Activated naive CD8-positive, alpha-beta T cell treated with anti-CD3 and anti-CD28 coated beads, Interleukin-2, amount 50 U/mL, for 24 hours (primary cell): ENCODE measurements around the gene SRRM3.
"Not testable (repeated sequence)": the region's sequence is repeated elsewhere in the genome, so short reads cannot be mapped to it uniquely, and the experiment has no call there.

Experiments used
- ATAC-seq: fragments of 150-1000 bp; cut with Tn5 transposase; one replicate; pipeline ENCODE4 v1.10.0; 2021
- DNase-seq: peaks from one replicate; pipeline ENCODE4 v3.0.0; 2021
- H3K27ac Mint-ChIP-seq: one replicate; pipeline ENCODE4 v1.8.0; 2021; ENCODE audit warnings: mild to moderate bottlenecking, mixed read lengths
- H3K27me3 Mint-ChIP-seq: one replicate; pipeline ENCODE4 v1.8.0; 2021; ENCODE audit warnings: mixed read lengths
- H3K36me3 Mint-ChIP-seq: one replicate; pipeline ENCODE4 v1.8.0; 2021; ENCODE audit warnings: low read depth, mixed read lengths
- H3K4me1 Mint-ChIP-seq: one replicate; pipeline ENCODE4 v1.8.0; 2021; ENCODE audit warnings: mixed read lengths
- H3K4me3 Mint-ChIP-seq: one replicate; pipeline ENCODE4 v1.8.0; 2021; ENCODE audit warnings: mild to moderate bottlenecking, moderate library complexity, mixed read lengths
- H3K9me3 Mint-ChIP-seq: one replicate; pipeline ENCODE4 v1.8.0; 2021; ENCODE audit warnings: mixed read lengths

The SRRM3 gene

DNA sequence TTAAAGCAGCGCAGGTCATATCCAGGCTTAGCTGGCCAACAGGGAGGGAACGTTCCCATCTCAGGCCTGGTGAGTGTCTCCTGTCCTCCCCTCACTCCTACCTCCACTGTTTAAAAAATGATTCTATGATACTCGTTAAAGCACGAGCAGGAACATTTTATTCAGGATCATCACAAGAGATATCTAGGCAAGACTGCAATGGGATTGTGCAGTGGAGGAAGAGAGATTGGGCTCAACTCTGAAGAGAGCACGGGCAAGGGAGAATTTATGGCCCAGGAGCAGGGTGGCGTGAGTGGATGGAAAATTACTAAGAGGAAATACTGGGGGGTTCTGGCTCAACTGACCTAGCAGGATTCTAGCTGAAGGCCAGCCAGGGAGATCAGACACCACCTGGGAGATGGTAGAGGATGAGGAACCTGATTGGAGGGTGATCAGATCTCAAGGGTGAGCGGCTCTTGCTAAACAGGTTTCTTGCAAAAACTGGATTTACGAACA is 91.8 kb downstream of the SRRM3 start:
- no peaks in the 10 kb centered on the region for H3K9me3 Mint-ChIP-seq
- no peak overlapping the region for H3K4me3 Mint-ChIP-seq
- no peak for DNase-seq

DNA sequence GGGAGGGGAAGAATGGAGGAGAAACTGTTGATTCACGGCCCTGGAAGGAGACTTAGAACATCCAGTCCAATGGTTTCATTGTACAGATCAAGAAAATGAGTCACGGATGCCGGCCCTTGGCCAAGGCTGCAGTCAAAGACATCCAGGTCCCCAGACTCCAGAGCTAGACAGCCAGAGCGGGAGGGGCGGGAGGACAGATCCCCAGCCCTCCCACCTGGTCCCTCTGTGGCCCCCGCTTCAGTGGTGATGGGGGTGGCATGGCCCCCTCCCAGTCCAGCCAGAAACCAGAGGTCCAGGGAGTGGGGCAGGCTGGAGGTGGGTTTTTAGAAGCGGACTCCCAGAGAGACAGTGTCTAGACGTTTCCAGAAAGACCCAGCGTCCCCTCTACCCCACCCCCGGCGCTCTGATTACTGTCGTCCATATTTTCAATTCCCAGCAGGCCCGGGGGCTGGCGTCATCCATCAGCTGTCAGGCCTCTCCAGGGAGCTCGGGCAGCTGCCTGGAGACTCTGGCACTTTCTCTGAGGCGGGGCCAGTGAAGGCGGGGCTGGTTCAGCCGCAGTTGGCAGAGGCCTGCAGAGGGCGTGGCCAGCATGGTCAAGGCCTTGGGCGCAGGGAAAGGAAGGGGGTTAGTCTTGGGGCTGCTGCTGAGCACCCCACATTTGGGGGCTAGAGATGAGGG is 92.8 kb downstream of the SRRM3 start:
- Mint-ChIP-seq H3K27me3 (no peaks in the 10 kb centered on the region), H3K36me3 (no peaks in the 10 kb centered on the region), H3K4me3 (no peak overlapping the region), H3K4me1 (peaks cover 14% of the 10 kb centered on the region), H3K27ac (no peak overlapping the region), H3K9me3 (no peaks in the 10 kb centered on the region)
- DNase-seq (no peak), ATAC-seq (no peak)

More for the DNA sequence above, 91.8 kb downstream of the SRRM3 start:
- peaks cover 14% of the 10 kb centered on the region for H3K4me1 Mint-ChIP-seq
- no peak for ATAC-seq
- no peak overlapping the region for H3K27ac Mint-ChIP-seq
- H3K27me3 Mint-ChIP-seq: no peaks in the 10 kb centered on the region
- no peaks in the 10 kb centered on the region for H3K36me3 Mint-ChIP-seq

DNA sequence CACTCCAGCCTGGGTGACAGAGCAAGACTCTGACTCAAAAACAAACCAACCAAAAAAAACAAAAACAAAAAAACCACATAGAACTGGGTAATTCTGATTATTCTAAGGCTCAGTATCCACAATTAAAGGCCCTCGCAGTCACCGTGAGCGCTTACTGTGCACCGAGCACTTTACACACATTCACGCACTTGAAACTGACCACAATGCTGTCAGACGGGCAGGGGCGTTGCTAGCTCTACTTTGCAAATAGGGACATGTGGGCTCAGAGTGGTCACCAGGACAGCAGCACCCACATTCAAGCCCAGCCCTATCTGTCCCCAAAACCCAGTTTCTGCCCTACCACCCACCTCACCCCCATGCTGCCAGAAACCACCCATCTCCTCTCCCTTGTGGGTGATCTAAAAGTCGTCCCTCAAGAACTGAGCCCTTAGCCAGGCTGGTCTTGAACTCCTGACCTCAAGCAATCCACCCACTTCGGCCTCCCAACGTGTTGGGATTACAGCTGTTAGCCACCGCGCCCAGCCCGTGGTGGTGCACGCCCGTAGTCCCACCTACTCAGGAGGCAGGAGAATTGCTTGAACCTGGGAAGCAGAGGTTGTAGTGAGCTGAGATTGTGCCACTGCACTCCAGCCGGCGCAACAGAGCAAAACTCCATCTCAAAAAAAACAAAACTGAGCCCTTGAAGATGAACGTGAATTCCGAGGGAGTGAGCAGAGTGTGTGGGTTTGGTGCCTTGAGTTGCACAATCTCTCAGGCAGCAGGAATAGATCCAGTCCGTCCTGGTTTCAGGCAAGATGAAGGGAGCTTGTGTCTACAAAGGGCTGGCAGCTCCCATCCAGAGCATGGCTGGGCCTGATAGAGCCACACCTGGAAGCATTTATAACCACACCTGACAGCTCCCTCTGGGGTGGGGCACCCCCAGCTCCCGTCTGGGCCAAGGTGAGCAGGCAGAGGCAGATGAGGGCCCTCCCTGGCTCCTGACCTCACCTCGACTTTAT is 95.3 kb downstream of the SRRM3 start:
- no peak overlapping the region for H3K27ac Mint-ChIP-seq
- H3K9me3 Mint-ChIP-seq: no peaks in the 10 kb centered on the region
- peaks cover under 1% of the 10 kb centered on the region for H3K27me3 Mint-ChIP-seq
- ATAC-seq: no peak
- H3K36me3 Mint-ChIP-seq: no peaks in the 10 kb centered on the region
- no peak overlapping the region for H3K4me3 Mint-ChIP-seq
- peaks cover 2% of the 10 kb centered on the region for H3K4me1 Mint-ChIP-seq
- no peak for DNase-seq

DNA sequence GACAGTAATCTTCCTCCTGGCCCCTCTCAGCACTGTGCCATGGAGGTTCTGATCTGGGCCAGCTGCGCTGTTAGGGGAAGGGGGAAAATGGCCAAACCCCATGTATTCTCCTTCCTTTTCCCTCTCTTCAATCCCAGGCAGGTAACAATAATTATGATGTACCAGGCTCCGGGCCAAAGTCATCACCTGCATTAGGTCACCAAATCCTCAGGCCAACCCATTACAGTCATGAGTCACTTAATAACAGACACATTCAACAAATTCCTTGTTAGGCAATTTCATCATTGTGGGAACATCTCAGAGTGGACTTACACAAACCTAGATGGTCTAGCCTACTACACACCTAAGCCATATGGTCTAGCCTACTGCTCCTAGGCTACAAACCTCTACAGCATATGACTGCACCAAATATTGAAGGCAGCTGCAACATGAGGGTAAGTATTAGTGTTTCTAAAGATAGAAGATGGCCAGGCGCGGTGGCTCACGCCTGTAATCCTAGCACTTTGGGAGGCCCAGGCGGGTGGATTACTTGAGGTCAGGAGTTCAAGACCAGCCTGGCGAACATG is 98.6 kb downstream of the SRRM3 start:
- Mint-ChIP-seq H3K36me3 (no peaks in the 10 kb centered on the region), H3K27ac (no peak overlapping the region), H3K9me3 (no peaks in the 10 kb centered on the region), H3K4me1 (peaks cover 17% of the 10 kb centered on the region), H3K27me3 (peaks cover 4% of the 10 kb centered on the region), H3K4me3 (no peak overlapping the region)
- no peak for ATAC-seq
- DNase-seq: no peak

DNA sequence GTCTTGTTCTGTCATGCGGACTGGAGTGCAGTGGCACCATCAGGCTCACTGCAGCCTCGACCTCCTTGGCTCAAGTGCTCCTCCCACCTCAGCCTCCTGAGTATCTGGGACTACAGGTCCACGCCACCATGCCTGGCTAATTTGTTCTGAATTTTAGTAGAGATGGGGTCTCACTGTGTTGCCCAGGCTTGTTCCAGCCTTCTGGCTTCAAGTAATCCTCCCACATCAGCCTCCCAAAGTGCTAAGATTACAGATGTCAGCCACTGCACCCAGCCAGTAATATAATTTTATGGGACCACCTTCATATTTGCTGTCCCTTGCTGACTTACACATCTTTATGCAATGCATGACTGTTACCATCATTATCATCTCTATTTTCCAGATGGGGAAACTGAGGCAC is 99.3 kb downstream of the SRRM3 start:
- Mint-ChIP-seq H3K4me3 (no peak overlapping the region), H3K36me3 (no peaks in the 10 kb centered on the region)
- ATAC-seq: no peak

DNA sequence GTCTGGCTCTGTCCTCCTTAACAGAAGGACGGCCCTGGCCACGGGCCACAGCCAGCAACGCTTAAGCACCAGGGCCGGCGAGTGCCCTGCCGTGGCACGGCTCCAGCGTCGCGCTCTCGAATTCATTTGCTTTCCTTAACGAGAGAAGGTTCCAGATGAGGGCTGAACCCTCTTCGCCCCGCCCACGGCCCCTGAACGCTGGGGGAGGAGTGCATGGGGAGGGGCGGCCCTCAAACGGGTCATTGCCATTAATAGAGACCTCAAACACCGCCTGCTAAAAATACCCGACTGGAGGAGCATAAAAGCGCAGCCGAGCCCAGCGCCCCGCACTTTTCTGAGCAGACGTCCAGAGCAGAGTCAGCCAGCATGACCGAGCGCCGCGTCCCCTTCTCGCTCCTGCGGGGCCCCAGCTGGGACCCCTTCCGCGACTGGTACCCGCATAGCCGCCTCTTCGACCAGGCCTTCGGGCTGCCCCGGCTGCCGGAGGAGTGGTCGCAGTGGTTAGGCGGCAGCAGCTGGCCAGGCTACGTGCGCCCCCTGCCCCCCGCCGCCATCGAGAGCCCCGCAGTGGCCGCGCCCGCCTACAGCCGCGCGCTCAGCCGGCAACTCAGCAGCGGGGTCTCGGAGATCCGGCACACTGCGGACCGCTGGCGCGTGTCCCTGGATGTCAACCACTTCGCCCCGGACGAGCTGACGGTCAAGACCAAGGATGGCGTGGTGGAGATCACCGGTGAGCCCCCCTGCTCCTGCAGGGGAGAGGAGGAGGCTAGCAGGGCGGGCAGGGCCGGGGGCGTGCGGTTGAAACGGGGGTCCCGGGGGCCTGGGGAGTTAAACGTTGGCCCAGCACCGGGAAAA is 100.9 kb downstream of the SRRM3 start, which contains the start of gene HSPB1:
TSS of gene HSPB1 (plus strand) at position 327 of the 855 bp plus-strand sequence. CDS start at position 367, 40 bp downstream.
- peaks cover 17% of the 10 kb centered on the region for H3K4me1 Mint-ChIP-seq
- no peaks in the 10 kb centered on the region for H3K9me3 Mint-ChIP-seq
- peak within 1 kb of the TSS; percentile 88 for H3K27ac Mint-ChIP-seq
- peak within 1 kb of the TSS; percentile 81 for H3K4me3 Mint-ChIP-seq
- ATAC-seq (peak; percentile 23), DNase-seq (peak; percentile 59)
- peaks cover 4% of the 10 kb centered on the region for H3K27me3 Mint-ChIP-seq
- H3K36me3 Mint-ChIP-seq: no peaks in the 10 kb centered on the region

More for the DNA sequence above, 99.3 kb downstream of the SRRM3 start:
- Mint-ChIP-seq H3K4me1 (peaks cover 17% of the 10 kb centered on the region), H3K27me3 (peaks cover 4% of the 10 kb centered on the region), H3K9me3 (no peaks in the 10 kb centered on the region), H3K27ac (no peak overlapping the region)
- DNase-seq: no peak

DNA sequence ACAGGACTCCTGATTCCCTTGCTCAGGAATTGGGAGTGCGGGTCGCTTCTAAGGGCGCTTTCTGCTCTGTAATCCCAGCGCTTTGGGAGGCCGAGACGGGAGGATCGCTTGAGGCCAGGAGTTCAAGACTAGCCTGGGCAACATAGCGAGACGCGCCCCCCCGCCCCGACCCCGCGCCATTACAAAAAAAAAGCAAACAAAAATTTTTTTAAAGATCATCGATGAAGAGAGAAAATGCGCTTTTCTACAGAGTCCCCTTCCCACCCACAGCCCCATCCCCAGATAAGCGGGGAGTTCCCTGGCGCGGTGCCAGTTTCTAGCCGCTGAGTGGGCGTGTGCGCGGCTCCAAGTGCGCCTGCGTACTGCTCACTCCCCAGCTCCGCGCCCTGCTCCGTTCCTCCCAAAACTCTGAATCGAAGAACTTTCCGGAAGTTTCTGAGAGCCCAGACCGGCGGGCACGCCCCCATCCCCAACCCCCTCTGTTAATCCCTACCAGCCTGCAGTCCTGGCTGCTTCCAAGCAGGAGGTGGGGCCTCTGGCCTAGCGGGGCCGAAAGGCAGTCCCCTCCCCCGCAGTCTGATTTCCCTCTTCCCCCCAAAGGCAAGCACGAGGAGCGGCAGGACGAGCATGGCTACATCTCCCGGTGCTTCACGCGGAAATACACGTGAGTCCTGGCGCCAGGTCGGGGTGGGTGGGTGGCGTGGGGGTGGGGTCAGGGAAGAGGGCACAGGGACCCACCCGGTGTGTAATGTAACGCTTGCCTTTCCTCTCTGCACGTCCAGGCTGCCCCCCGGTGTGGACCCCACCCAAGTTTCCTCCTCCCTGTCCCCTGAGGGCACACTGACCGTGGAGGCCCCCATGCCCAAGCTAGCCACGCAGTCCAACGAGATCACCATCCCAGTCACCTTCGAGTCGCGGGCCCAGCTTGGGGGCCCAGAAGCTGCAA is 101.8 kb downstream of the SRRM3 start:
- peak overlapping the region; percentile 88 for H3K27ac Mint-ChIP-seq
- no peaks in the 10 kb centered on the region for H3K9me3 Mint-ChIP-seq
- H3K27me3 Mint-ChIP-seq: peaks cover 4% of the 10 kb centered on the region

DNA sequence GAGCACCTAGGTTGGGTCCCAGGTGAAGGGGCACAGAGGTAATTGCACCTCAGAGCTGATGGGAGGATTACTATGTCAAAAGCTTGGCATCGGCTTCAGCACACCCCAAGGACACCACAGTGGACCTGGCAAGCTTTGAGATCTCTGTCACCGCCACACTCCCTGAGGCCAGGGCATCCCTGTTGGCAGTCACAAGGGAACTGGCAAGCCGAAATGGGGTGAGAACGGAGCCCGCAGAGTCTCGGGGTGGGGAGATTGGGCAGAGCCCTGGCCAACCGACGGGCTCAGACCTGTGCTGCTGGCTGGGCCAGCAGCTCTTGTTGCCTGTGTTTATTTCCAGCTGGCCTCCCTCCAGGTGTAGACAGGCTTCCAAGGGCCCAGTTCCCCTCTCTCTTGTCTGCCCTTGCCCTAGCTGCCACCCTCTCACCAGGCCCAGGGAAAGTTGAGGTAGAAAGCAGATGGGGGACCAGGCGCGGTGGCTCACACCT is 103.2 kb downstream of the SRRM3 start:
- no peak overlapping the region for H3K27ac Mint-ChIP-seq
- no peak for ATAC-seq
- H3K27me3 Mint-ChIP-seq: peaks cover 4% of the 10 kb centered on the region
- no peaks in the 10 kb centered on the region for H3K36me3 Mint-ChIP-seq
- H3K4me3 Mint-ChIP-seq: no peak overlapping the region
- DNase-seq: no peak
- peaks cover 17% of the 10 kb centered on the region for H3K4me1 Mint-ChIP-seq
- H3K9me3 Mint-ChIP-seq: no peaks in the 10 kb centered on the region

More for the DNA sequence above, 101.8 kb downstream of the SRRM3 start:
- Mint-ChIP-seq H3K4me1 (peaks cover 17% of the 10 kb centered on the region), H3K4me3 (peak overlapping the region; percentile 81), H3K36me3 (no peaks in the 10 kb centered on the region)
- peak; percentile 63 for ATAC-seq
- DNase-seq: peak; percentile 81

DNA sequence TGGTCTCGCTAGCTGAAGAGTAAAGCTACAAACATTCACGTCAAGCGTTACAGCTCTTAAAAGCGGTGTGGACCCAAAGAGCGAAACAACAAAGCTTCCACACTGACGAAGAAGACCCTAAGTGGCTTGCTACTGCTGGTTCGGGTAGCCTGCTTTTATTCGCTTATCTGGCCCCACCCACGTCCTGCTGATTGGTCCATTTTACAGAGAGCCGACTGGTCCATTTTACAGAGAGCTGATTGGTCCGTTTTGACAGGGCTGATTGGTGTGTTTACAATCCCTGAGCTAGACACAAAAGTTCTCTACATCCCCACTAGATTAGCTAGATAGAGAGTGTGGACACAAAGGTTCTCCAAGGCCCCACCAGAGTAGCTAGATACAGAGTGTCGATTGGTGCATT is 107.2 kb downstream of the SRRM3 start:
- not testable (repeated sequence) for DNase-seq, ATAC-seq, H3K36me3 Mint-ChIP-seq, H3K4me3 Mint-ChIP-seq, H3K4me1 Mint-ChIP-seq, H3K27me3 Mint-ChIP-seq, H3K27ac Mint-ChIP-seq, H3K9me3 Mint-ChIP-seq

DNA sequence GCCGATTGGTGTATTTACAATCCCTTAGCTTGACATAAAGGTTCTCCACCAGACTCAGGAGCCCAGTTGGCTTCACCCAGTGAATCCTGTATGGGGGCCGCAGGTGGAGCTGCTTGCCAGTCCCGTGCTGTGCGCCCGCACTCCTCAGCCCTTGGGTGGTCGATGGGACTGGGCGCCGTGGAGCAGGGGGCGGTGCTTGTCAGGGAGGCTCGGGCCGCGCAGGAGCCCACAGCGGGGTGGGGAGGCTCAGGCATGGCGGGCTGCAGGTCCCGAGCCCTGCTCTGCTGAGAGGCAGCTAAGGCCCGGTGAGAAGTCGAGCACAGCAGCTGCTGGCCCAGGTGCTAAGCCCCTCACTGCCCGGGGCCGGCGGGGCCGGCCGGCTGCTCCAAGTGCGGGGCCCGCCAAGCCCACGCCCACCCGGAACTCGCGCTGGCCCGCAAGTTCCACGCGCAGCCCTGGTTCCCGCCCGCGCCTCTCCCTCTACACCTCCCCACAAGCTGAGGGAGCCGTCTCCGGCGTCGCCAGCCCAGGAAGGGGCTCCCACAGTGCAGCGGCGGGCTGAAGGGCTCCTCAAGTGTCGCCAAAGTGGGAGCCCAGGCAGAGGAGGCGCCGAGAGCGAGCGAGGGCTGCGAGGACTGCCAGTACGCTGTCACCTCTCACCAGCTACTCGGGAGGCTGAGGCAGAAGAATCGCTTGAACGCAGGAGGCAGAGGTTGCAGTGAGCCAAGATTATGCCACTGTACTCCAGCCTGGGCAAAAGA is 107.8 kb downstream of the SRRM3 start:
- not testable (repeated sequence) for ATAC-seq, H3K27ac Mint-ChIP-seq, H3K36me3 Mint-ChIP-seq, H3K4me3 Mint-ChIP-seq, H3K4me1 Mint-ChIP-seq, H3K9me3 Mint-ChIP-seq, DNase-seq, H3K27me3 Mint-ChIP-seq

DNA sequence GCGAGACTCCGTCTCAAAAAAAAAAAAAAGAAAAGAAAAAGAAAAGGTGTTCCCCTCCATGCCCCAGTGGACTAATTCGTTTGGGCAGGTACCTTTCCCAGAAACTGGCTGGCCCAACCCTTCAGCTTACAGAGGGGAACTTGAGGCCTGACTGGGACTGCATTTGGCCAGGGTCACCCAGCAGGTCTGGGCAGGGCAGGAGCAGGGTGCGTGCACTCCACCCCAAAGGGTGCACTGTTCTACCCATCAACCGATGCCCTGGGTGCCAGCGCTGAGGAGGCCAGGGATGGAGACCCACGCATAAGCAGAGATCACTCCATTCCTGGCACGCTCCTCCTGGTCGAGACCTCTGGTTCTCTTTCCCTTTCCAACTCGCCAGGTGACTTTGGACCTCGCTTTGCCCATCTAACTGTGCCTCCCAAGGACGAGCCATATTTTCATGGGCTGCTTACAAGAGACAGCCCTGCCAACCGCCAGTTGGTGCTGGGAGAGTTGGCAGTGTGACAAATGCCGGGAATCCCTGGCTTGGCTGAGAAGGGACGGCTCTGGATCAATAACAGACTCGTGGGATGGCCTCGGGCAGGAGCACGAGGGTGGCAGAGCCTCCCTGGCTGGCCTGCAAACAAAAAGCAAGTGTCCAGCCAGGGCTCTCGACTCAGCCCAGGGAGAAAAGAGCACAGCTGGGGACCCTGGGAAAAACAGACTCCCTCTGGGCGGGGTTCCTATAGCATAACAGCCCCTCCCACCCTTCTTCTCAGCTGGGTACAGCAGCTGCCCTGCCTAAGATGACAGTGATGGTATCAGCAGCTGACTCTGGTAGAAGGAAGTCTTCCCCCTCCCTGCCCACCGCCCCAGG is 108.6 kb downstream of the SRRM3 start:
- peaks cover 4% of the 10 kb centered on the region for H3K4me1 Mint-ChIP-seq
- no peaks in the 10 kb centered on the region for H3K36me3 Mint-ChIP-seq
- H3K27me3 Mint-ChIP-seq: no peaks in the 10 kb centered on the region
- no peaks in the 10 kb centered on the region for H3K9me3 Mint-ChIP-seq
- no peak overlapping the region for H3K27ac Mint-ChIP-seq
- DNase-seq (no peak), ATAC-seq (no peak)
- no peak overlapping the region for H3K4me3 Mint-ChIP-seq

DNA sequence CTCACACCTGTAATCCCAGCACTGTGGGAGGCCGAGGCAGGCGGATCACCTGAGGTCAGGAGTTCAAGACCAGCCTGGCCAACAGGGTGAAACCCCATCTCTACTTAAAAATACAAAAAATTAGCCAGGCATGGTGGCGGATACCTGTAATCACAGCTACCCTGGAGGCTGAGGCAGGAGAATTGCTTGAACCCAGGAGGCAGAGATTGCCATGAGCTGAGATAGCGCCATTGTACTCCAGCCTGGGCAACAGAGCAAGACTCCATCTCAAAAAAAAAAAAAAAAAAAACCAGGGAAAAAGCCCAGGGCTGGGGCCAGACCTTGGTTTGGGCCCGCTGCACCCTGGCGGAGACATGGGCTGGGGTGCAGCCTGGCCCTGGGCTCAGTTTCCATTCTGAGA is 110.1 kb downstream of the SRRM3 start:
- DNase-seq, H3K27me3 Mint-ChIP-seq, H3K36me3 Mint-ChIP-seq, H3K4me1 Mint-ChIP-seq, H3K4me3 Mint-ChIP-seq, H3K9me3 Mint-ChIP-seq, ATAC-seq, H3K27ac Mint-ChIP-seq: not testable (repeated sequence)
